CD4-positive, alpha-beta T cell treated with Interleukin-17A for 1 hour (primary cell): ENCODE measurements around the gene GLCE.

ENCODE experiments used
- DNase-seq: peaks from one replicate; pipeline ENCODE4 v3.0.0-alpha.2; 2020

GLCE gene

DNA sequence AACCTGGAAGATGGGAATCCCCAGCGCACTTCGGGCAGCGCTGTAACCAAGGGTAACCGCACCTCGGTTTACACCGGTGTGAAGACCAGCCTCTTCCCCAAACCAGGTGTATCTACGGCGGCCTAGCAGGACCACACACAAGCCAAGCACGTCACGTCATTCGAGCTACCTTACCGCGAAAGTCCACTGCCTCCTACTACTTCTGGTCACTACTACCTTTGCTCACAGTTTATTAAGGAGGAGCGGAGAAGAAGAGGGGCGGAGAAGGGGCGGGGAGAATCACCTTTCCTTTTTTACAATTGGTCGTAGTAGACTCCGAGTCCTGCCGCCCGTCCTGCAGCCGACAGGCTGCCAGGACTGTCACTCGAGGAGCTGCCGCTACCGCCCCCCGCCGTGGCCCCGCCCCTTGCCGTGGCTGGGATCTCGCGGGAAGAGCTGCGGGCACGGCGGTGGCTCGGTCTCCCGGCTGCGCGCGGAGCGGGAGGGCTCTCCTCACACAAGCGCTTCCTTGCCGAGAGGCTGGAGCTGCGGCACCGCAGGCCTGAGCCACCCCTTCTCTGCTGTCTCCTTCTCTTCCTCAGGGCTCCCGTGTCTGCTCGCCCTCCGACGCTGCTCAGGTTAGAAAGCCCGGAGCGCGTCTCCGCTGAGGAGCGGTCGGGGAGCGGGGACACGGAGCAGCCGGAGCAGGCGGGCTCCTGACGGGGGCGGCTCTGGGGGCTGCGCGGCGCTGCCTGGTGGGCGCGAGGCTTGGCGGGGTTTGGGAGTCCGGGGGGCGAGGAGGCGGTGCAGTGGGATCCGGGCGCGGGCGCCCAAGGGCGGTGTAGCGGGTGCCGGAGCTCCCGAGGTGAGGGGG lies at the start of gene GLCE:
TSS of gene GLCE (plus strand) at position 495 of the 853 bp plus-strand sequence. CDS start 95,172 bp downstream, outside the sequence.
- peak; percentile 94 for DNase-seq

DNA sequence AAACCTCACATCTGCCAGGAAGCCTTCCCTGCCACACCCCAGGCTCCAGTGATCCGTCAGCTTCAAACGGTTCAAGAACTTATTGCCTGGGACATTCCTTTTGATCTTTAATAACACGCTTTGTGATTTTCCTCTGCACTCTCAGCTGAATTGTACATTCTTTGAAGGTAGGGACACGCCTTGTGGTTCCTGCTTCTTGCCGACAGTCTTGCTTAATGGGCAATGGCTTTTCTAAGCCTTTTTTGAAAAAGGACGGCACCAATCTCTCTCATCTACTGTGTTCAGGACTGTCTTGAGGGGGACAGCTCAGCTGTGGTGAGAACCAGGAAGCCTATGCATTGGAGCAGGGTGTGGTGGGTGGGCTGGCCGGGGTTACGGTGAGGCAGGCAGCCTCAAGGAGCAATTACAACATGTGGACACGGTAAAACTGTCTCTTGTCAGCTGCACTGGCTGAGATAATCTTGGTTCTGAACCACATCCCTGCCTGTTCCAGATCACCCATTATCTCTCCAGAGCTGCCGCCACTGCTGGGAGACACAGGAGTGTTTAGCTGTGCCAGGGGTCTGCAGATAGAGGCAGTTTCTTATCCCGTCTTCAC lies 46.0 kb upstream of the GLCE start:
- DNase-seq = no peak

DNA sequence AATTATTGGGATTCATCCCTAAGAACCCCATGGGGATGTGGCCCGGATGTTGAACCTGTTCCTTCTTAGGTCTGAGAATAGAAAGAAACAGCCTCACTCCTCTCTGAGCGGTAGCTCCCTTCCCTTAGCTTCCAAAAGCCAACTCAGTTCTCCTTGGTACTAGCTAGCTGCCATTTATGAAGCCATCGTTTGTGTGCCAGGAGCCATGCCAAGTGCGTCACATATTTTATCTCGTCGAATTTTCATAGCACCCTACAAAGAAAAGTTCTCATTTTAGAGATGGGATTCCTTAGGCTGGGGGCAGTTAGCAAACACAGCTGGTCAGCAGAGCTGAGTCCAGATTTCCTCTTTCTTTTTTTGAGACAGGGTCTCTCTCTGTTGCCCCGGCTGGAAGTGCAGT lies 45.4 kb upstream of the GLCE start:
- DNase-seq = no peak

DNA sequence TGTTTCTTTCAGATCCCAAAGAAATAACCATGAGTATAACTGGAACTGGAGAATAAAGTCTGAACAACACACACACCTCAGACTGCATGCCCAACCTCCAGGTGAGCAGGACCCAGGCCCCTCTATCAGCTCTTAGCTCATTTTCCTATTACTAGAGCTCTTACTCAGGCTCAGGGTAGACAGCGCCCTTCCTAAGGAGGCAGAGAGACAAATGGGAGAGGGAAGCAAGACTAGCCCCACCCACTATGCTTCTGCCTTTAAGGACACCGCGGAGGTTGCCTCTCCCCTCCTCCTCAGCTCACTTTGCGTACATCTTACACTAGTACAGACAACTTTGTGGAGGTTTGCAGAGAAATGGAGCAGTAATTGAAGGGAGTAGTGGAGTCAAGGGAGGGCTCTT lies 44.0 kb upstream of the GLCE start:
- no peak for DNase-seq

DNA sequence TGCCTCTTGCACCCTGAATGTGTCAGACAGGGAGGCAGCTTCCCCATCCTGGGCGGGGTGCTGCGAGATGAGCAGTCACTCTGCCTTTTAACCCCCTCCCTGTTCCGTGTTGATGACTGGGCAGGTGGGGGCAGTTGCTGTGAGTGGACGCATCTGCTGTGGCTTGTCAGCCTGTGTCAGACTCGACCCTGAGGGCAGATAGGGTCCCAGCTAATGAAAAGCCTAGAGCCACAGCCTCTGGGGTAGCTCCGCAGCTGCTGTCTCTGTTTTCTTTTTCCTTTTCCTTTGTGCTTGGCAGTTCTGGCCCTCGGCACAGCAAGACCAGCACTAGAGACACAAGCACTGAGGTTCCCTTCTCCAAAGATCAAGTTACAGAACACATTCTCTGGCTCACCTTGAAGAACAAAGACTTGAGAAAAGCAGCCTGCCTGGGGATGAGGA lies 43.0 kb upstream of the GLCE start:
- DNase-seq = no peak

GRCh38 chr15:69118089-69118488 lies 42.3 kb upstream of the GLCE start:
- DNase-seq = no peak

- DNase-seq = no peak
Observed at GRCh38 chr15:69119001-69119400, 41.4 kb upstream of the GLCE start.

- DNase-seq = no peak
Observed at GRCh38 chr15:69119683-69120395, 40.6 kb upstream of the GLCE start.

- DNase-seq = no peak
Observed at GRCh38 chr15:69120732-69121131, 39.7 kb upstream of the GLCE start.

DNA sequence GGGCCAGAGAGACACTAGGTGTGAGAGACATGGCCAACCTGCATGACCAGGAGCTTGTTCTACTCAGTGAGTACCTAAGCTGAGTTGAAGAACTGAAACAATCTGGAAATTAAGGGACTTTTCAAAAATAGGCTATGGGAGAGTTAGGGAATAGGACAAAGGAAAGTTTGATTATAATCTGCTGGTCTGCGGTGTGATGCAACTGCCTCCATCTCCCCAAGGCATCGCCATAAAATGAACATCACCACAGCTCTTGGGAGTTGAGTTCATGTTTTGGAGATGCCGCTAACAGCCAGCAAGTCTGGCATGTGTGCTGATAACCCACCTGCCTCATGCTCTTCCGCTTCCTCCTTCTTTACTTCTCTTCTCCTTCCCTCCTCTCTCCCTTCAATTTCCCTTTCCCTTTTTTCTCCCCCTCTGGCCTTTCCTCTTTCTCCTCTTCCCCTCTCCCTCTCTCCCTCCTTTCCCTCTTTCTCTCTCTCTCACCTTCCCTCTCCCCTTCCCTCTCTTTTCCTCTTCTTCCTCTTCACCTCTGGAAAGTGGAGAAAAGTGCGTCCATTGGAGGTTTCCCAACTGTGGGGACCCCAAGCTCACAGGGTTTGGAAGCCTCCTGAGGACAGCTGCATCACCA lies 39.1 kb upstream of the GLCE start:
- DNase-seq = no peak

DNA sequence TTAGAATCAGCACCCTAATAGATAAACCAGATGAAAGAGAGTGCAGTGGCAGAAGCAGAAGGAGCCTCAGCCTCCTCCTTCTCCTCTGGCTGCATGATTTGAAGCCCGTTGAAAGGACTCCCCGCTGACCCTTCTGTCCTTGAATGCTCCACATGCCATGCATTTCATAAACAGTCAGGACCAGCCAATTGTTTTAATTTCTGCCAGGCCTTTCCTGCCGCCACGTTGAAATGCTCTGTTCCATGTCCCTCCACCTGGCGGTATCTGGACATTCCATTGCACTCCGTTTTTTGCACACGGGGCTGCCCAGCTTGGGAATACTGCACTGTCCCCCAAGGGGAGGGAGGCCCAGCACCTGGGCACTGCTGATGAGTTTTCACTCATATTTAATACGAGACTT lies 35.2 kb upstream of the GLCE start:
- DNase-seq = no peak

DNA sequence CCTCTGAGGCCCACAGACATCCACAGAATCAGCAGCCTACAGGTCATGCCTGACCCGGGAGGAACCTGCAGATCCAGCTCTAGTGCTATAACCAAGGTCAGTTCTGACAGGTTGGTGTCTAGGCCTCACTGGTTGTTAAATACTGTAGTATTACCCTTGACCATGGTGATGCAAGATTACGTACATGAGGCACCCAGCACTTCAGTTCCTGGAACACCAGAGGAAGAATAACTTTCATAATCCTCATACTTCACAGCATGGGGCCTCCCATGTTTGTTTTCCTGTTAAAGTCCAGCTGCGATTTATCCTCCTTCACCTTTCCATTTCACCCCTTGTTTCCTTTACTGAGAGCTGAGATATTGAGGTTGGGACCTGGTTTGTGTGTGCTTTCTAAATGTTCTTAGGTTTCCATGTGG lies 34.4 kb upstream of the GLCE start:
- DNase-seq = no peak

DNA sequence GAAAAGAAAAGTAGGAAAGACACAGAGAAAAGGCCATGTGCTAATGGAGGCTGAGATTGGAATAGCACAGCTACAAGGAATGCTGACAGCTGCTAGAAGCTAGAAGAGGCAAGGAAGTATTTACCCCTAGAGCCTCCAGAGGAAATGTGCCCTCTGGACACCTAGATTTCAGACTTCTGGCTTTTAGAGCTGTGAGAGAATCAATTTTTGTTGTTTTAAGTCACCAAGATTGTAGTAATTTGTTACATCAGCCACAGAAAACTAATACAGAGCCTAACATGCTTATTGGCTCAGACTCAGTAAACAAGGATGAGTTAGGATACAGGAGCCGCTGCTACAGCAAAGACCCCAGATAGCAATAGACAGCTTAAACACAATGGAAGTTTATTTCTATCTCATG lies 33.1 kb upstream of the GLCE start:
- DNase-seq = no peak

DNA sequence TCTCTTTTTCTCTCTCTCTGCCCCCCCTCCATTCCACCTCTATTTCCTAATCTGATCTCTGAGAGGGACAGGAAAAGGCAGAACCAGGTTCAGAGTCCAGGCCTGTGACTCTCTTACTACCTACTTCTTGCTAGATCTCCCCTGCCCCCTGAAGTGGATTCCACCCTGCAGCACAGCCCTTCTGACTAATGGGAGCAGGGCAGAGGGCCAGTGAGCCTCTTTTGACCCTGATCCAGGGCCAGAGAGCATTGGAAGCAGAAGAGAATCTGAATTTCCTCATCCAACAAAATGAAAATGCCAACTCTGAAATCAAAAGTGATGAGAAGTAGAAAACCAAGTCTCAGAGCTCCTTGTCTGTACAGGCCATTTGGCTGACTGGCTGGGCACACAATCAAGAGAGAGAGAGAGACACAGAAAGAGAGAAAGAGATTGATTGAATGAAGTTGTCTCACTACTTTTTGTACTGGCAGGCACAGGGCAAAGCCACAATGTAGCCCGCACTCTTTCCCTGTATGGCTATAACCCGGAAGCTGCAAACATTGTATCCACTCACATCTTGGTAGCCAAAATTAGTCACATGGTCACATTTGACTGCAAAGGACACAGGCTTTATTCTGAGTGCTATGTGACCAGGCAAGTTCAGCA lies 31.6 kb upstream of the GLCE start:
- DNase-seq = no peak

DNA sequence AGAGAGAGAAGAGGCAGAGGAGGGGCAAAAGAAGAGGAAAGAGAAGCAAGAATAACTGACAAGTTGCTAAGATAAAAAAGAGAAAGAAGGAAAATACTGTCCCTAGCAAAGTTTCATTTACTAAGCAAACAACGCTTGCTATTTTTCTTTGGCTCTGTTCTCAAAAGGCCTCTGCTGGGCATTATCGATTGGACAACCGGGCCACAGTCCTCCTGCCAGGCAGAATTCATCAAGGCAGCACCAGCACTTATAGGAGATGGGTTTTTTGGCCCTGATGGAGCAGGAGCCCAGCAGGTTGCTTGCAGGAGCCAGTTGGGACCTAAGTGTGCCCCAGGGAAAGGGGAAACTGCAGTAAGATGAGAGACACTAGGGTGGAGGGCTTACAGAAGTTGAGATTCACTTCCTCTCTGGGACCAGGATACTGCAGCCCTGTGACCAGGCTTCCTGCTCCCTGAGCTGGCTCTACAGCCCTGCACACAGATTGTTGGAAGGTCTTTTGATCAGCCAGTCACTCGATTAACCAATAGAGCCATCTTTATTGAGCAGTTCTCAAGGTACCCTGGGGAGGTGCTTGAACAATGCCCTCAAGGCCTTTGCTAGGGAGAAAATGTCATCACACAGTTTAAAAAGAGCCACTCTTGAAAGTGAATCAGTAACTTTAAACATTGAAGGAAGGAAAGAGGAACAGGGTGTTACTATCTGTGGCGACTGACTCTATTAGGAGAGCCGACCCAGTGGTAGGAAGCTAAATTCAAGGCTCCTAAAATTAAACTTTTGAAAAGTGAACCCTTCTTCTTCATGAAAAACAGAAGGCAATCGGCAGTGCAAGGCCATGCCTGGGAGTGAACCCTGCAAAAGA lies 28.8 kb upstream of the GLCE start:
- DNase-seq = no peak

- no peak for DNase-seq
Observed at GRCh38 chr15:69132430-69132829, 28.0 kb upstream of the GLCE start.

DNA sequence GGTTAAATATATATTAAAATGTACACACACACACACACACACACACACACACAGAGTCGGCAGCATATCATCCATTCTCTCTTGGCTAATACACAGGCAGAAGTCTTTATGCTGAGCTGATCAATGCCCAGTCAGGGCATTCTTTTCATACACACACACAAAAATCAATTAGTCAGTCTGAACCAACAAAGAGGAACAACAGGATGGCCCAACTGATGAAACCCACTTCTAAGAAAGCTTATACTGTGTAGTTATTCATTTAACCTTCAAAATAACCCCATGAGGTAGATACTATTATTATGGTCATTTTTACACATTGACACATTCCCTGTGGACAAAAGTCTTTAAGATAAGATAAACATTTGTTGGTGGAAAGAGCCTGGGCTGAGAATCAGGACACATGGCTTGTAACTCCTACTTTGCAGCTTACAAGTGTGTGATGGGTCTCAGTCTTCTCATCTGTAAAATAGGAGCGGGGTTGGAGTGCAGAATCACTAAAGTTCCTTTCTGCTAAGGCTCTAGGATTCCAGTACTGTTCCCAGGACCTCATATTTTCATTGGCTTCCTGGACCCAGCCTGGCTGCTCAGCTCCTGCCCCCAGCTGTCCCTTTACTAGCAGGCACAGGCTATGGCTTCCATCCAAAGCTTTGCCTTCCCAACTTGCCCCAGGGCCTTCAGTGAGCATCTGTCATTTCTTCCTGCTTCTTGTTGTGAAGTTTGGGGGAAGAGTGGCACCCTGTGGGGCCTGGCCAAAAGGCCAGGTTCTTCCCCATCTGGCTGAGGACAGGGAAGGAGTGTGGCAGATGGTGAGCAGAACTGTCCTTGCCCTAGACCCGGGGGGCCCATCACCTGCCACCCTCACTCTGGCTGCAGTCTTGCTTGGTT lies 27.2 kb upstream of the GLCE start:
- DNase-seq = no peak

DNA sequence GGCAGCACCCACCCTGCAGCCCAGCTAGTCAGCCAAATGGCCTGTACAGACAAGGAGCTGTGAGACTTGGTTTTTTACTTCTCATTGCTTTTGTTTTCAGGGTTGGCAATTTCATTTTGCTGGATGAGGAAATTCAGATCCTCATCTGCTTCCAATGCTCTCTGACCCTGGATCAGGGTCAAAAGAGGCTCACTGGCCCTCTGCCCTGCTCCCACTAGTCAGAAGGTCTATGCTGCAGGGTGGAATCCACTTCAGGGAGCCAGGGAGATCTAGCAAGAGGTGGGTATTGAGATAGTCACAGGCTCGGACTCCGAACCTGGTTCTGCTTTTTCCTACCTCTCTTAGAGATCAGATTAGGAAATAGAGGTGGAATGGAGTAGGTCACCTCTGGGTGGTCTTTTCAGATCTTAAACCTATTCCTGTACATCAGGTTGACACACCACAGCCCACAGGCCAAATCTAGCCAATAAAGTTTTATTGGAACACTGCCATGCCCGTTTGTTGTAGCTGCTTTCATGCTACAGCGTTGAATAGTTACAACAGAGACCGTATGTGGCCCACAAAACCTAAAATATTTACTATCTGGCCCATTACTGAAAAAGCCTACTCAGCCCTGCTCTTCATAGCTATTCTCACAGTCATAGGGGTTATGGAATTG lies 26.4 kb upstream of the GLCE start:
- no peak for DNase-seq

DNA sequence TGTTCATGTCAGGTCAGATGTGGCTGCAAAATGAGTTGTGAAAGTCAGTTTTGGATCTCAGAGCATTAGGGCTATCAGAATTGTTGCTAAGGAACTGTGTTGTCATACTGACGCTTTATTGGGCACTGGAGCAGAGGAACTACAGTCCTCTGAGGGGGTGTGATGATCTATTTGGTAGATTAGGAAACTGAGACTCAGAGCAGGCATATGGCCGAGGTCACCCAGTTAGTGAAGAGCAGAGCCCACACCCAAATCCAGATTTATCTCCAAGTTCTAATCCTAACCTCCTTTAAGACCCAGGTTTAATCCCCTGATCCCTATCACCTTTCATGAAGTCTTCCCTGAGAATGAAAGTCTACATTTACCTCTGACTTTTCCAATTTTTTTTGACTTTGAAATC lies 25.6 kb upstream of the GLCE start:
- no peak for DNase-seq

GRCh38 chr15:69135499-69135898 lies 24.9 kb upstream of the GLCE start:
- no peak for DNase-seq
